ENCODE data around the gene STATH.

GRCh38 chr4:69999420-69999819, 3.7 kb downstream of the STATH start:
- TF ChIP-seq POLR2A (IDR thresholded peaks at IDR 0.05; ENCODE audit: low read depth, low read length) = no peak
- TF ChIP-seq POLR2AphosphoS5 (IDR thresholded peaks at IDR 0.05; ENCODE audit: low read depth, low read length) = no peak
